AG04449 (cell line): ENCODE results near the gene CETP.

Experiments
- CTCF ChIA-PET: fragments of 350-600 bp; formaldehyde crosslinking; extraction: SDS; loops from one replicate; lab custom pipeline; 2021; ENCODE audit warnings: antibody characterized with exemption; lab: Yijun Ruan, JAX
- POLR2A ChIA-PET: fragments of 400-600, 350-600 bp; formaldehyde crosslinking; extraction: SDS; loops from one replicate; lab custom pipeline; 2020; ENCODE audit warnings: antibody characterized with exemption, inconsistent platforms; lab: Yijun Ruan, JAX
- DNase-seq: peaks from one replicate; pipeline ENCODE4 v3.0.0-alpha.2; 2010; ENCODE audit warnings: low read depth, low spot score
- H3K4me3 ChIP-seq: 2 replicates; pipeline ENCODE4 v1.5.1; 2011; ENCODE audit warnings: low read depth, mild to moderate bottlenecking, control low read depth, low read length
- CTCF ChIP-seq: IDR thresholded peaks from one replicate; pipeline ENCODE4 v1.5.1; 2011; ENCODE audit warnings: mild to moderate bottlenecking, moderate library complexity, low read length, control low read depth, inconsistent platforms; ENCODE audit not compliant: insufficient read depth; ENCODE audit errors: missing control alignments

The CETP gene

GRCh38 chr16:57013902-57014301 lies 52.2 kb downstream of the CETP start:
- ChIA-PET POLR2A (no interaction called here), CTCF (no interaction called here)
- no peak for TF ChIP-seq CTCF
- DNase-seq = no peak
- H3K4me3 ChIP-seq = no peak overlapping the region

GRCh38 chr16:57016301-57016700 lies 54.6 kb downstream of the CETP start:
- TF ChIP-seq CTCF = no peak
- ChIA-PET POLR2A (no interaction called here), CTCF (no interaction called here)
- no peak overlapping the region for H3K4me3 ChIP-seq
- no peak for DNase-seq

- ChIA-PET CTCF (no interaction called here), POLR2A (no interaction called here)
- TF ChIP-seq CTCF = no peak
- DNase-seq = no peak
- H3K4me3 ChIP-seq = no peak overlapping the region
Observed at GRCh38 chr16:57016831-57017230, 55.1 kb downstream of the CETP start.

- DNase-seq = no peak
- H3K4me3 ChIP-seq = no peak overlapping the region
- POLR2A ChIA-PET = no interaction called here
- CTCF ChIA-PET = no interaction called here
- TF ChIP-seq CTCF = no peak
Observed at GRCh38 chr16:57017251-57017650, 55.5 kb downstream of the CETP start.

- POLR2A ChIA-PET = interaction anchor here (1.4 kb wide), 1 partner anchor 30 kb away, joined by 6 read pairs; the partner anchor contains the start of gene NLRC5
- CTCF ChIA-PET = interaction anchor here (2.1 kb wide), 1 partner anchor 26 kb away, joined by 6 read pairs; no protein-coding TSS in a partner anchor
- no peak for DNase-seq
- H3K4me3 ChIP-seq = no peak overlapping the region
- no peak for TF ChIP-seq CTCF
Observed at GRCh38 chr16:57019746-57020145, 58.0 kb downstream of the CETP start.

- no peak overlapping the region for H3K4me3 ChIP-seq
- POLR2A ChIA-PET = interaction anchor here (1.4 kb wide), 1 partner anchor 31 kb away, joined by 6 read pairs; the partner anchor contains the start of gene NLRC5
- no peak for DNase-seq
- CTCF ChIA-PET = interaction anchor here (2.1 kb wide), 1 partner anchor 25 kb away, joined by 6 read pairs; no protein-coding TSS in a partner anchor
- no peak for TF ChIP-seq CTCF
Observed at GRCh38 chr16:57020651-57021050, 58.9 kb downstream of the CETP start.
